OCI-LY3 (cell line): ENCODE results near the gene COPA.
A peak's percentile ranks its signal among the peaks of the same experiment; 100 is the strongest.
"Not testable (repeated sequence)": the region's sequence is repeated elsewhere in the genome, so short reads cannot be mapped to it uniquely, and the experiment has no call there.

Source experiments
- H2AFZ ChIP-seq: fragments of 200-600, 300-600 bp; shearing (Covaris generic); 2 replicates; pipeline ENCODE4 v1.6.0; 2014; ENCODE audit warnings: antibody characterized with exemption, low read depth, low read length
- H3K27ac ChIP-seq: fragments of 200-600, 300-600 bp; sonication (generic); 2 replicates; pipeline ENCODE4 v1.5.1; 2014; ENCODE audit warnings: mild to moderate bottlenecking, low read length, moderate library complexity, mixed read lengths
- H3K27me3 ChIP-seq: fragments of 200-600, 300-600 bp; sonication (generic); 2 replicates; pipeline ENCODE4 v1.6.1; 2014; ENCODE audit warnings: low read depth, low read length, mixed read lengths
- H3K36me3 ChIP-seq: fragments of 200-600, 300-600 bp; sonication (generic); replicated peaks from 2 replicates; pipeline ENCODE3; 2014; ENCODE audit warnings: low read depth, low read length, mixed read lengths
- H3K4me1 ChIP-seq: fragments of 300-600, 200-600 bp; sonication (generic); 2 replicates; pipeline ENCODE4 v1.6.1; 2014; ENCODE audit warnings: low read length, mixed read lengths
- H3K4me2 ChIP-seq: fragments of 200-600, 300-600 bp; sonication (generic); 2 replicates; pipeline ENCODE4 v1.6.1; 2014; ENCODE audit warnings: low read length, mixed read lengths
- H3K4me3 ChIP-seq: fragments of 300-600, 200-600 bp; sonication (generic); 2 replicates; pipeline ENCODE4 v1.5.1; 2014; ENCODE audit warnings: antibody characterized with exemption, mild to moderate bottlenecking, low read length, moderate library complexity
- H3K79me2 ChIP-seq: fragments of 300-600, 200-600 bp; shearing (Covaris generic); 2 replicates; pipeline ENCODE4 v1.6.1; 2014; ENCODE audit warnings: mild to moderate bottlenecking, low read length, mixed read lengths
- H3K9ac ChIP-seq: fragments of 300-600, 200-600 bp; shearing (Covaris generic); 2 replicates; pipeline ENCODE4 v1.6.0; 2014; ENCODE audit warnings: mild to moderate bottlenecking, low read length, moderate library complexity
- H3K9me3 ChIP-seq: fragments of 200-600, 300-600 bp; shearing (Covaris generic); 2 replicates; pipeline ENCODE4 v1.6.1; 2014; ENCODE audit warnings: low read length, mixed read lengths; ENCODE audit not compliant: insufficient read depth
- H4K20me1 ChIP-seq: fragments of 200-600, 300-600 bp; sonication (generic); 2 replicates; pipeline ENCODE4 v1.6.1; 2016; ENCODE audit warnings: low read length, mixed read lengths; ENCODE audit not compliant: insufficient read depth
- CTCF ChIP-seq: fragments of 200-600, 300-600 bp; sonication (generic); IDR thresholded peaks from 2 replicates; pipeline ENCODE4 v1.5.1; 2014; ENCODE audit warnings: antibody characterized with exemption, low read length, low read depth
- EZH2phosphoT487 ChIP-seq: fragments of 200-600 bp; shearing (Covaris generic); IDR thresholded peaks from 2 replicates; pipeline ENCODE4 v1.6.1; 2018; ENCODE audit warnings: antibody characterized with exemption, mixed run types, low read depth

Gene COPA

GRCh38 chr1:160291248-160292220 is 51.5 kb downstream of the COPA start:
- Histone ChIP-seq H3K4me3 (no peak overlapping the region), H3K27me3 (no peaks in the 10 kb centered on the region), H3K4me2 (no peak overlapping the region), H3K9me3 (no peaks in the 10 kb centered on the region), H4K20me1 (0 out of 2 replicates have a peak, but pooled peaks cover 5% of the 10 kb centered on the region), H3K79me2 (no peaks in the 10 kb centered on the region), H3K9ac (no peak overlapping the region), H3K4me1 (no peaks in the 10 kb centered on the region), H3K36me3 (peaks cover 70% of the 10 kb centered on the region), H3K27ac (peak overlapping the region; percentile 18), H2AFZ (no peak overlapping the region)
- TF ChIP-seq CTCF (peak; percentile 93), EZH2phosphoT487 (no peak)

GRCh38 chr1:160287769-160288168 is 55.3 kb downstream of the COPA start:
- not testable (repeated sequence) for H3K4me3 ChIP-seq, H2AFZ ChIP-seq, H3K9ac ChIP-seq, H3K9me3 ChIP-seq, H3K27me3 ChIP-seq, H4K20me1 ChIP-seq, H3K27ac ChIP-seq, H3K4me2 ChIP-seq
- peaks cover 13% of the 10 kb centered on the region for H3K4me1 ChIP-seq
- H3K36me3 ChIP-seq = peaks cover 38% of the 10 kb centered on the region
- H3K79me2 ChIP-seq = peaks cover 17% of the 10 kb centered on the region

- Histone ChIP-seq H3K27ac (no peak overlapping the region), H3K4me1 (peaks cover 13% of the 10 kb centered on the region), H3K4me2 (peak overlapping the region; percentile 78), H3K27me3 (no peaks in the 10 kb centered on the region), H3K9ac (no peak overlapping the region), H3K9me3 (no peaks in the 10 kb centered on the region), H3K4me3 (peak overlapping the region; percentile 94), H4K20me1 (no peaks in the 10 kb centered on the region), H2AFZ (peak overlapping the region; percentile 83; the same call in 1 of the 2 replicates), H3K79me2 (peaks cover 17% of the 10 kb centered on the region), H3K36me3 (peaks cover 28% of the 10 kb centered on the region)
- TF ChIP-seq EZH2phosphoT487 (no peak), CTCF (no peak)
These were observed 57.5 kb downstream of the COPA start for GRCh38 chr1:160285506-160285905.

- Histone ChIP-seq H3K79me2 (peaks cover 17% of the 10 kb centered on the region), H3K36me3 (peaks cover 25% of the 10 kb centered on the region), H3K4me1 (peaks cover 13% of the 10 kb centered on the region), H3K27me3 (no peaks in the 10 kb centered on the region), H3K9ac (peak within 1 kb of the TSS; percentile 93), H3K27ac (peak within 1 kb of the TSS; percentile 42), H3K9me3 (no peaks in the 10 kb centered on the region), H3K4me2 (peak within 1 kb of the TSS; percentile 96), H3K4me3 (peak within 1 kb of the TSS; percentile 94), H4K20me1 (no peaks in the 10 kb centered on the region), H2AFZ (peak within 1 kb of the TSS; percentile 83)
- TF ChIP-seq EZH2phosphoT487 = no peak
- TF ChIP-seq CTCF = no peak
These were observed 58.2 kb downstream of the COPA start, which contains the start of gene PEX19 for GRCh38 chr1:160284782-160285344. TSS of gene PEX19 (minus strand) at chr1:160285133. CDS start at chr1:160285124, 9 bp downstream.
